Stimulated activated CD4-positive, alpha-beta T cell treated with anti-CD3 and anti-CD28 coated beads, Interleukin-12 subunit alpha, Interleukin-12 subunit beta, amount 100 ng/mL, for 24 hours (primary cell): ENCODE results near the gene SMARCD1.

Experiments
- DNase-seq, 2 experiments: peaks; one replicate each; pipeline ENCODE4 v3.0.0-alpha.2; 2020; ENCODE audit warnings: low read depth in 2 of 2

Gene SMARCD1

GRCh38 chr12:50104417-50105366 is 19.6 kb downstream of the SMARCD1 start:
- no peak for DNase-seq

GRCh38 chr12:50105913-50106450 is 20.8 kb downstream of the SMARCD1 start:
- DNase-seq, result no peak

GRCh38 chr12:50106907-50107306 is 21.8 kb downstream of the SMARCD1 start:
- no peak for DNase-seq

- no peak for DNase-seq
Observed at GRCh38 chr12:50107416-50108268, 22.5 kb downstream of the SMARCD1 start.

GRCh38 chr12:50109319-50109718 is 24.2 kb downstream of the SMARCD1 start:
- no peak for DNase-seq

GRCh38 chr12:50110127-50110761 is 25.1 kb downstream of the SMARCD1 start:
- no peak for DNase-seq

GRCh38 chr12:50110762-50111351 is 25.7 kb downstream of the SMARCD1 start:
- no peak for DNase-seq

GRCh38 chr12:50111395-50111692 is 26.2 kb downstream of the SMARCD1 start:
- DNase-seq, result no peak

- peak; percentile 97 to 99 for DNase-seq
Observed at GRCh38 chr12:50111693-50112455, 26.7 kb downstream of the SMARCD1 start, which contains the start of gene COX14. TSS of gene COX14 (plus strand) at chr12:50112236. CDS start at chr12:50120044, 7,808 bp downstream.

- no peak for DNase-seq
Observed at GRCh38 chr12:50112456-50113218, 27.5 kb downstream of the SMARCD1 start.

GRCh38 chr12:50117057-50117622 is 32.0 kb downstream of the SMARCD1 start:
- DNase-seq, result no peak

GRCh38 chr12:50119387-50119786 is 34.2 kb downstream of the SMARCD1 start:
- no peak for DNase-seq

- DNase-seq, result no peak
Observed at GRCh38 chr12:50120521-50120920, 35.4 kb downstream of the SMARCD1 start.

GRCh38 chr12:50120953-50121352 is 35.8 kb downstream of the SMARCD1 start:
- no peak for DNase-seq

- no peak for DNase-seq
Observed at GRCh38 chr12:50121641-50122040, 36.5 kb downstream of the SMARCD1 start.

GRCh38 chr12:50123203-50123602 is 38.1 kb downstream of the SMARCD1 start:
- DNase-seq, result no peak

- DNase-seq, result no peak
Observed at GRCh38 chr12:50127546-50127945, 42.4 kb downstream of the SMARCD1 start.

GRCh38 chr12:50129290-50129689 is 44.1 kb downstream of the SMARCD1 start:
- no peak for DNase-seq

GRCh38 chr12:50132505-50133135 is 47.5 kb downstream of the SMARCD1 start:
- no peak for DNase-seq
